Gastroesophageal sphincter (tissue), 4 donors: Measurements from ENCODE around the gene ZC3H10. TPM values are rescaled to one million over a fixed set of nuclear protein-coding genes. Genes with fewer than 3 reads are reported as not detected.
A peak's percentile ranks its signal among the peaks of the same experiment; 100 is the strongest.
"Not testable (repeated sequence)": the region's sequence is repeated elsewhere in the genome, so short reads cannot be mapped to it uniquely, and the experiment has no call there.

ENCODE experiments used
- ATAC-seq: fragments of 150-250 bp; one replicate; pipeline ENCODE4 v1.9.1; 2016; ENCODE audit warnings: mild to moderate bottlenecking, moderate library complexity
- H3K27ac ChIP-seq, 4 donors: fragments of 200-600 bp; sonication (generic) in 3 of 4; 1 replicate in 3 of 4; 2 replicates in 1 of 4; pipeline ENCODE4 v1.5.1; 2016 to 2019
- H3K27me3 ChIP-seq: fragments of 200-600 bp; sonication (generic); one replicate; pipeline ENCODE4 v1.5.1; 2019
- H3K36me3 ChIP-seq, 2 donors: fragments of 200-600 bp; sonication (generic); one replicate each; pipeline ENCODE4 v1.5.1; 2019; ENCODE audit warnings: control low read depth in 1 of 2
- H3K4me1 ChIP-seq, 3 donors: fragments of 200-600 bp; sonication (generic); 1 replicate in 2 of 3; 2 replicates in 1 of 3; pipeline ENCODE4 v1.5.1; 2016 to 2019; ENCODE audit warnings: control low read depth in 2 of 3
- H3K4me3 ChIP-seq, 2 donors: fragments of 200-600 bp; sonication (generic); one replicate each; pipeline ENCODE4 v1.5.1; 2019; ENCODE audit warnings: mild to moderate bottlenecking in 1 of 2, moderate library complexity in 1 of 2
- H3K9me3 ChIP-seq, 3 donors: fragments of 200-600 bp; sonication (generic); one replicate each; pipeline ENCODE4 v1.5.1; 2017 to 2019; ENCODE audit warnings: control low read depth in 2 of 3
- CTCF ChIP-seq, 4 experiments: fragments of 200-600 bp in 2 of 4; fragments of 450-650 bp in 2 of 4; sonication (generic) in 1 of 4; IDR thresholded peaks; one replicate each; pipeline ENCODE4 v1.5.1; 2017 to 2019; ENCODE audit warnings: antibody characterized with exemption in 4 of 4, mild to moderate bottlenecking in 2 of 4, moderate library complexity in 2 of 4
- EP300 ChIP-seq: sonication (generic); formaldehyde crosslinking; IDR thresholded peaks from one replicate; pipeline ENCODE4 v1.6.1; 2017; ENCODE audit warnings: antibody characterized with exemption, mild to moderate bottlenecking
- POLR2A ChIP-seq, 2 donors: fragments of 450-650 bp; IDR thresholded peaks; one replicate each; pipeline ENCODE4 v1.6.1; 2017; ENCODE audit warnings: antibody characterized with exemption in 2 of 2, mild to moderate bottlenecking in 2 of 2, moderate library complexity in 1 of 2
- POLR2AphosphoS5 ChIP-seq: sonication (generic); formaldehyde crosslinking; IDR thresholded peaks from one replicate; pipeline ENCODE4 v1.6.1; 2017; ENCODE audit warnings: antibody characterized with exemption
- WGBS, 2 donors: methylation state at CpG; one replicate each; pipeline ENCODE4 v1.1.5; 2018; ENCODE audit warnings: low coverage in 1 of 2; 5-methylcytosine and 5-hydroxymethylcytosine counted together
- total RNA-seq, 4 donors: library from RNA; depleted of rRNA; stranded (reverse); fragments of >200 nt; gene quantifications; one replicate each; pipeline ENCODE4 v1.1.0, GENCODE V29; 2016

ZC3H10 gene
- total RNA-seq, 4 donors from 2014 or later, result 5.0 to 7.4 (median 5.8) TPM

GRCh38 chr12:56116267-56117081, 1.6 kb upstream of the ZC3H10 start, which contains the start of gene RPL41:
TSS of gene RPL41 (plus strand) at chr12:56116633.
- H3K36me3 ChIP-seq, result peaks cover 3 to 40% of the 10 kb centered on the region in 2 donors
- peaks cover 11 to 43% (median 18%) of the 10 kb centered on the region in 3 donors for H3K4me1 ChIP-seq
- 0% methylated on average over 24 to 31 of the region's 34 CpGs for WGBS, 2 donors
- H3K27me3 ChIP-seq, result no peaks in the 10 kb centered on the region
- no peaks in the 10 kb centered on the region for H3K9me3 ChIP-seq
- peak within 1 kb of the TSS; percentile 81 to 100 for H3K4me3 ChIP-seq
- peak; percentile 76 for ATAC-seq
- TF ChIP-seq CTCF (IDR thresholded peaks at IDR 0.05), result peak in 3 of 4 experiments; percentile 4 to 53 (median 30)
- TF ChIP-seq EP300, result no peak
- TF ChIP-seq POLR2A (IDR thresholded peaks at IDR 0.05), result peak; percentile 94 to 96
- TF ChIP-seq POLR2AphosphoS5, result peak; percentile 100
- H3K27ac ChIP-seq, result peak within 1 kb of the TSS; percentile 89 to 99 (median 96)

- H3K27me3 ChIP-seq, H3K9me3 ChIP-seq, ATAC-seq: not testable (repeated sequence)
- Histone ChIP-seq H3K36me3 (peaks cover 3 to 40% of the 10 kb centered on the region in 2 donors), H3K4me3 (peak overlapping the region; percentile 81 to 100), H3K4me1 (peaks cover 11 to 50% (median 19%) of the 10 kb centered on the region in 3 donors), H3K27ac (peak overlapping the region; percentile 89 to 99 (median 96))
- WGBS, 2 donors, result 2 to 6% methylated on average over 6 to 16 of the region's 16 CpGs
Measured at GRCh38 chr12:56117082-56117706, 872 bp upstream of the ZC3H10 start.

DNA sequence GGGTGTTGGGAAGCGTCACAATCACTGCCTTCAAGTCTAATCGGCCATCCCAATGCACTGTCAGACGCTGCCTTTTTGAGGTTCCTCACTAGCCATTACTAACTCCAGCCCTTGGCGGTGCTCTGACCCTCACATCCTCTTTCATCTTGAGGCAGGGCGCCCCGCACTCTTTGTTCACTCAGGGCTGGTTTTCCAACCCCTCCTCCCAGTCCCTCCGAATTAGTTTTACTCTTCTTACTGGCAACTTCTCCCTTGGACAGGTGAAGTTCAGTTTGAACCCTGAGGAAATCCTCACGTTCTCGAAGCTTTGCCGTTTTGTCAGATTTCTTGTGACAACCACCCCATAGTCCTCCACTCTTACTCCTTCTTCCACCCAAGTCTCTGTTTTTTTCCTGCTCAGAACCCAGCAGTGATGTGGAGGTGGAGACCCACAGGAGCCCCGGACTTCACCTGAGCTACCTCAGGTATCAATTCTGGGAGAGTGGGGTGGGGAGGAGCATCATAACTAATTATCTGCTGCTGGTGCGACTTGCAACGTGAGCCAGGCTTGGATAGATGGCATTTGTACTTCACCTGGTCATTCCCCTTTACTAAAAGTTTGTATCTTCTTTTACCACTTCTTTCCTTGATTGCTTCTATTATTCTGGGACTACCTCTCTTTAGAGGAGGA, 757 bp downstream of the ZC3H10 start:
- Histone ChIP-seq H3K4me1 (peaks cover 11 to 66% (median 22%) of the 10 kb centered on the region in 3 donors), H3K4me3 (peak overlapping the region; percentile 64 to 81), H3K9me3 (no peaks in the 10 kb centered on the region), H3K27ac (peak overlapping the region; percentile 89 to 99 (median 96)), H3K27me3 (no peaks in the 10 kb centered on the region), H3K36me3 (peaks cover 3 to 30% of the 10 kb centered on the region in 2 donors)
- WGBS, 2 donors, result 4 to 9% methylated on average over 4 to 12 of the region's 13 CpGs
- TF ChIP-seq CTCF (IDR thresholded peaks at IDR 0.05) (no peak), POLR2AphosphoS5 (no peak)
- ATAC-seq, result no peak

DNA sequence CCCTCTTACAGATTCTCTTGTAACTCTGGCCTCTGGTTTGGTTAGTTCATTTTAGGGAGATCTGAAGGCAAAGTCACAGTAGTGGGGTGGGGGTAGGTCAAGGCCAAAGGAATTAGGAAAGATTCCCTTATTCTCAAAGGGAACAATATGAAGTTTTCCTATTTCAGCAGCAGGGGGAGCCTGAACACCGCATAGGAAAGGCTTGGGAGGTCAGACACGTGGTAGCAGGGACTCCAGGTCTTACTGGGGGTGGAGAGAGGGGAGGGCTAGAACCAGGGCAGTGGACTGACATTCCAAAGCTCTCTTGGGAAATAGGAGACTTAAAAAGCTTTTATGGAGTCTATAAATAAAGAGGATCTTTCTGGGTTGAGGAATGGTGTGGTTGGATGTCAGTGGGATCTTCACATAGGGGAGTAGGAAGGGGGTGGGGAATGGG, 1.3 kb downstream of the ZC3H10 start:
- Histone ChIP-seq H3K36me3 (peaks cover 3 to 28% of the 10 kb centered on the region in 2 donors), H3K27ac (peak overlapping the region; percentile 92 to 99 (median 96)), H3K4me3 (peak overlapping the region; percentile 64 to 81), H3K9me3 (no peaks in the 10 kb centered on the region), H3K4me1 (peaks cover 11 to 71% (median 22%) of the 10 kb centered on the region in 3 donors), H3K27me3 (no peaks in the 10 kb centered on the region)
- WGBS, 2 donors, result 0% methylated on average over 2 of the region's 2 CpGs; no CpG with 5 or more reads in 1 of the 2 donors
- ATAC-seq, result peak; percentile 63
- TF ChIP-seq EP300 (no peak), CTCF (IDR thresholded peaks at IDR 0.05) (peak; percentile 72 to 92 (median 90)), POLR2AphosphoS5 (peak; percentile 67), POLR2A (IDR thresholded peaks at IDR 0.05) (no peak)
